Kasumi-1 (cell line): ENCODE data around the gene PTGFRN.

Experiments
- DNase-seq, 2 experiments: peaks; one replicate each; lab custom pipeline; 2025; lab: John Stamatoyannopoulos, UW

PTGFRN gene

DNA sequence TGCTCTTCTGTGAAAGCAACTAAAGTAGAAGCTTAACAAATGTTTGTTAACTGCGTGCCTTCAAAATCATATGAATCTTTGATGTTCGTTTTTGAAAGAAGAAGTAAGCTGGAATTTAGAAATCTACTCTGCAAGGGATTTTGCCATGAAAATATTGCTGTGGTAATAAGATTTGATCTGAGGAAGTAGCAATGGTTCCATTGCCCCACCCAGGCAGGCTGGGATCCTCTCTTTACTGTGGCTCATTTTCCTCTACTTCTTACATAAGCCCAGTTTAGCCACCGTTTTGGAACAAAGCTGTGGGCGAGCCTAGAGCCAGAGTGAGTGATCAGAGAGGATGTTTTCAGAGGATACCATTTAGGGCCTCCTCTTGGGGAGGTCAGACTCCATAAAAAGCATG, 20.3 kb upstream of the PTGFRN start:
- DNase-seq = no peak

DNA sequence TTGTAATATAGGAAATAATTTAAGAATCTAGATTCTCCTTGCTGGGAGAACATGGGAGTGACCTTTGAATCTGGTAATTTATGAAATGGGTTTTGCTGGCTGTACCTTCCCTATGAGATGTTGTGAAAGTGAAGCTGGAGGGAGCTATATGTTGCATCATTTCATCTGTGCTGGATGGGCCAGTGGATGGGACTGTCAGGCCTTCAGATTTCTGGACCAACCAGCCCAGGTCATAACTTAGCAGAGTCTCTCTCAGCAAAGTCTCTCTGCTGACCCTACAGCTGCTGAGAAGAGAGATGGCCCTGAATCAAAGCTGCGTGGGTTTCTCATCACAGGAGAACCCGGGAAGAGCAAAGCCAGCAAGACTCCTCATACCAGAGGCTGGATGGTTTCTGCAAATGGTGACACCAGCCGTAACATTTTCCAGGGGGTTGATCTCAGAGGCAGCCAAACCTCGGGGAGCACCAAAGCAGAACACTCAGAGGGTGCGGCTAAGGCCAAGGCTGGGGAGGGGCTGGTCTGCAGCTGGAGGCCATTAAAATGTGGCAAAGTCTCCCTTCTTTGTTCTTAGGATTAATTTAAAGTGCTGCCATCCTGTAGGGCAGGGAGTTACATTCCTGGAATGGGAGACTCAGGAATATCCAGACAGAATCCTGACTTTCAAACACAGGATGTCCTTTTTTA, 18.2 kb upstream of the PTGFRN start:
- no peak for DNase-seq

DNA sequence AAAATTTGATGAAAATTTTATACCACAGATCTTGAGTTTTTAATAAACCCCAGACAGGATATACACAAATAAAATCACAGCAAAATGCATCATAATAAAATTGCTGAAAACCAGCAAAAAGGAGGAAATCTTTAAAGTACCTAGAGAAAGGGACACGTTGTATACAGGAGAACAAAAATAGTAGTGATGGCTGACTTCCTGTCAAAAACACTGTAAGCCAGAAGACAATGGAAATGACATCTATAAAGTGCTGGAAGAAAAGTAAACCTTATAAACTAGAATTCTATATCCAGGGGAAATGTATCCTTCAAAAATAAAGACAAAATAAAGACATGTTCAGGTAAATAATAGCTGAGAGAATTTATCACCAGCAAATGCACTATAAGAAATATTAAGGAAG, 14.6 kb upstream of the PTGFRN start:
- no peak for DNase-seq

DNA sequence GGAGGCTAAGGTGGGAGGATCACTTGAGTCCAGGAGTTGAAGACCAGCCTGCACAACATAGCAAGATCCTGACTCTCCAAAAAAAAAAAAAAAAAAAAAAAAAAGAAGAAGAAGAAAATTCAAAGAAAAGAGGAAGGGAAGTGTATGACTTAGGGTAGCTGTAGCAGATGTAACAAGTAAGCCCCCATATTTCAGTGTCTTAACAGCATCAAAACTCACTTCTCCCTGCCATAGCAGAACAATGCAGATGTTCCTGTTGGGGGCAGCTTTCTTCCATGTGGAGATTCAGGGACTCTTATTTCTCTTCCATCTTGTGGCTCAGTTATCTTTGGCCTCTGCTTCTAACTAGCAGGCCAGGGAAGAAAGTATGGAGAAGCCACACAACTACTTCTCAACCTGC, 10.2 kb upstream of the PTGFRN start:
- no peak for DNase-seq

DNA sequence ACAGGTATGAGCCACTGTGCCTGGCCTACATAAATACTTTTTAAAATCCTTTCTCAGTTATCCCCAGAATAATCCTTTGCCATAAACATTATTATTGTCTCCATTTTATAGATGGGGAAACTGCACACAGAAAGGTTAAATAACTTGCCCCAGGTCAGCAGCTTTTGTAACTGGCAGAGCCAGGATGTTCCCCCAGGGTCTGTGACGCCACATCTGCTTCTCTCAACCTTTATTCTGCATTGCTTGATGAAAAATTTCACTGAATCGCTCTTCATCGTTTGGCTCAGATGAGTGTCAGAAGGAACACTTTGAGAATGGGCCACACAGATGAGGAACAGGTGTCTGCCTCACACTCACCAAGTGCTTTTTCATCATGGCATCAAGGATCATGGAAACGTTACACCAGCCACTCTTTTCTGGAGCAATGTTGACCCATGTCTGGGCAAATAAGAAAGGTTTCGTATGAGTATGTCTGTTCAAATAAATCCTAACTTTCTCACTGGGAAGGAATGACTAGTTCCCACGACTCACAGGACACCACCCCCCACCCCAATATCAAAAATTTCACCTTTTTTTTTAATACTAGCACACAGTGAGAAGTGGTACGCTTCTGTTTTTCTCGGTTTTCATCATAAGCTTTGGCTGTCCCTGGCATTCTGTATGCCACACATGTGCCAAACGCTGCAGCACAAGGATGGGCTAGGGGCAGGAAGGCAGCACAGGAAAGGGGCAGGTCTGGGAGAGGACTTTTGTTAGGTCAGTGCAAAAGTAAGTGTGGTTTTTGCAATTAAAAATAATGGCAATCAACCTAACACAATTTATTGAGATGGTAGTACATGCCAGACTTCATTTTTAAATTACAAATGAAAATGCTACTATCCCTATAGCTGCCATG, 9.0 kb upstream of the PTGFRN start:
- no peak for DNase-seq

DNA sequence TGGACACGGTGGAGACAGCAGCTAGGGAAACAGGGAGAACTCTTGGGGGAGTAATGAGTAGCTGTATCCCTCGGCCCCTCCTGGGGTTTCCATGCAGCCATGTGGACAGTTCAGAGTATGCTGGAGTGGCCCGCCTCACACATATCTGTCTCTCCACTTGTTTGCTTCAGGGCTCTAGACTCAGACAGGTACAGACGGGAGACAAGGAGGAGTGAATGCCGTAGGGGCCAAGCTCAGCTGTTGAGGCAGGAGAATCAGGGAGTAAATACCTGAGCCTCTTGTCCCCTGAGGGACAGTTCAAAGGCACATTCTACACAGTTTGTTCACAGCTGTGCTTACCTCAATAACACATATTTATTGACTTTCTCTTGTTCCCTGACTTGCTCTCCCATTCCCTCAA, 7.7 kb upstream of the PTGFRN start:
- DNase-seq = no peak

GRCh38 chr1:116902723-116903383, 6.9 kb upstream of the PTGFRN start:
- DNase-seq = no peak

- DNase-seq = no peak
Measured at GRCh38 chr1:116904791-116905320, 4.9 kb upstream of the PTGFRN start.

DNA sequence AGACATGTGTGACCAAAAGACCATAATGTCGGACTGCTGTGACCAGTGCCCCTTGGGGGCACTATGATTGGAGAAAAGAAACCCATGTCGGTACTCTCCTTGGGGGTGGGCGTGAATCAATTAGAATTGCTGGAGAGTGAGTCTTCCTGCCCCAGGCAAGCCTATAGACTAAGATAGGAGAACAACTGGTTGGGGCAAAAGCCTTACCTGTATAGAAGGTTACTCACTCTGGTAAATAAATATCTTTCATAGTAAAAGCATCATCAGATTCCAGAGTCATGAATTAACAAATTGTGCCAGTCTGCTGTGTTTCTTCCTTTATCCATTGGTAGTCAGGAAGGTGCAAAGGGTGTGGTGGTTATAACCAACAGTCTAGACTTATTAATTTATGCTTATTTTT, 2.9 kb upstream of the PTGFRN start:
- no peak for DNase-seq

DNA sequence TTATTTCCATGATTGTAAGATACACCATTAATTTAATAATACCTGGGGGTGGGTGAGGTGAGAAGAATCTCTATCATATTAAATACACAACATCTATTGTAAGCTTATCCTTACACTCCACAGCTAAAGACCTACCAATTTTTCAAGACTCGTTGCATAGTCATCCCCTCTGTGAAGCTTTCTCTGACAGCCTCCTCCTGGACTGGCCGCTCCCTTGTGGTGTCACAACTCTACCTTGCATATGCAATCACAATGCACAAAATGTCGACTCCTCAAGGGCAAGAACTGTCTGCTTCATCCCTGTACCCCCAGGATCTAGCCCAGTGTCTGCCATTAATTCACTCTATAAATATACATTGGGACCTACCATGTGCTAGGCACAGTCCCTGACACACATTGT, 2.4 kb upstream of the PTGFRN start:
- DNase-seq = no peak

DNA sequence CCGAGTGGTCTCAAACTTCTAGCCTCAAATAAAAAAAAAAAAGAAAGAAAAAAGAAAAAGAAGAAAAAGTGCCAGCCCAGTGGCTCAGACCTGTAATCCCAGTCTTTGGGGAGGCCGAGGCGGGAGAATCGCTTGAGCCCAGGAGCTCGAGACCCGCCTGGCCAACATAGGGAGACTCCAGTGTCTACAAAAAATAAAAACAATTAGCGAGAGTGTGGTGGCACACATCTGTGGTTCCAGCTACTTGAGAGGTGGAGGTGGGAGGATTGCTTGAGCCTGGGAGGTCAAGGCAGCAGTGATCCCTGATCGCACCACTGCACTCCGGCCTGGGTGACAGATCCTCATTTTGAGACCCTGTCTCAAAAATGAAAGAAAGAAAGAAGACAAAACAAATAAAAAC, 1.4 kb upstream of the PTGFRN start:
- no peak for DNase-seq

DNA sequence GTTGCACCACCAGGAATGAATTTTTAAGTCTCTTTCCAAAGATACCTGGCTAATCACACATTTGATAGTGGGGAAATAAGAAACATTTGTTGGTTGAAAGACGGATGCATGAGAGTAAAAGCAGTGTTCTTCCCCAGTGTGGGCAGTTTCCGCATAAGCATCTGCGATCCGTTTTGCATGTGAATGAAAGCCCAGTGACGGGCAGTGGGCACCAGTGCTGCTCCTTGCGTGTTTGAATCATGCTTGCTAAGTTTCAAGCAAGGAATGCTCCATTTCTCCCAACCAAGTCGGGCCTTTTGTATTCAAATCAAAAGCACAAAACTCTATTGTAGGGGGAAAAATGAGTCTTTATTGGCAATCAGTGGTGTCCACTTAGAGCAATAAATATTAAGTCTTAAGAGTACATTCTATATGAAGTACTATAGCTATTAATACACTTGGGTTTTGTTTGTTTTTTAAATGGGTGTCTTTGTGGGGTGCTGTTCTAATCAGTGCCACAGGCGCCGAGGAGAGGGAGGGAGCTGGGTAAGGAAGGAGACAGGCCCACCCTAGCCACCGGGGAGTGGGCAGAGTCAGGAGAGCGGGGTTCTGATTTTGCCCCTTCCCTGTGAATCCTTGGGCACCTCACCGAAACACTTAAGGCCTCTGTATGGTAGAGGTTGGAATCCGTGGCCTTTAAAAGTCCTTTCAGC, 750 bp upstream of the PTGFRN start:
- no peak for DNase-seq

- DNase-seq = peak in 1 of 2 experiments; percentile 12
Measured at GRCh38 chr1:116910379-116911187, 867 bp downstream of the PTGFRN start.

- DNase-seq = no peak
Measured at GRCh38 chr1:116911188-116911553, 1.5 kb downstream of the PTGFRN start.

- no peak for DNase-seq
Measured at GRCh38 chr1:116911779-116912469, 2.2 kb downstream of the PTGFRN start.

DNA sequence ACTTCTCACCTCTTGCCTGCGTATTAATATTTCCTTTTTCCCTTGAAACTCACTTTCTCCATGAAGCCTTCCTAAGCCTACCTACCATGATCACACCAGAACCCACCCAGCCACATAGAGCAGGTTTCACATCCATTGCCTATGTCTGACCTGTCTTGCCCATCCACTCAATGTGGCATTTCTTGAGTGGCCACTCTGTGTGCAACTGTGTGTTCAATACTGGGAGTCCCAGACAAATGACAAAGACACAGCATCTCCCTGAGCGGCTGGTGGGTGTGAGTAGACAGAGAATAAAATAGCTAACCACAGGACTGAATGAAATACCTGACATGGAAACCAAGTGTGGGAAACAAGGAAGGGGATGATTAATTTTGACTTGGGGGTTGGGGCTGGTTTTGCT, 3.1 kb downstream of the PTGFRN start:
- no peak for DNase-seq

- DNase-seq = no peak
Measured at GRCh38 chr1:116913941-116914340, 4.2 kb downstream of the PTGFRN start.

DNA sequence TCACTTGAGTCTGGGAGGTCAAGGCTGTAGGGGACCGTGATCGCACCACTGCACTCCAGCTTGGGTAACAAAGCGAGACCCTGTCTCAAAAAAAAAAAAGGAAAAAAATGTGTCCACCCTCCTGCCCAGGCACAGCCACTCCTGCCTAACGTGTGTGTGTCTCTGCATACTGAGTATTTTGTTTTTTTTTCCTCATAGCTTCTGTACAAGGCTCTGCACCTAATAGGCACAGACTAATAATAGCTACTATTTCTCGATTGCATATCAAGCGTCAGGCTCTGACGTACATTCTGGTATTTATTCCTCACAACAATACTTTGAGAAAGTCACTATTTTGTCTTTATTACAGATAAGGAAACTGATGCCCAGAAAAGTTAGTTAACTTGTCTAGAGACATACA, 5.0 kb downstream of the PTGFRN start:
- DNase-seq = no peak

GRCh38 chr1:116915086-116915661, 5.5 kb downstream of the PTGFRN start:
- DNase-seq = no peak

DNA sequence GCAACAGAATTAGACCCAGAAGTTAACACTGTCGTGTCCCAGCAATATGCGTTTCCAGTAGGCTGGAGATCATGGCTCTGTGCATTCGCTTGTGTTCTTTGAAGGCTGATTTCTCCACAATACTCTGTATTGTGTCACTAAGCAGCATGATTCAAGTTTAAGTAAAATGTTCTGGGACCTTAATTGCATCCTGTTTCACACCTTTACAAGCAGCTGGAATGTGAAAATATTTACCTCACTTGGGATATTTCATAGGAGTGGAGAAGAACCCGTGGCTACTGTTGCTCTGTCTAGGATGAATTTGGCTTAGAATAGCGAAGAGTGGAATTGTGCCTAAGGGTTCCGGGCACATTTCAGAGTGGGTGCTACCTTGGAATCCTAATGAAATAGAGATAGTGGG, 6.3 kb downstream of the PTGFRN start:
- no peak for DNase-seq
